GM18517 (cell line): ENCODE data around the gene FCN1.

Experiments used
- ATAC-seq: cut with Tn5 transposase; IDR thresholded peaks from one replicate; pipeline ENCODE4 v1.9.1; 2021; ENCODE audit warnings: mild to moderate bottlenecking, moderate library complexity; ENCODE audit not compliant: unreplicated experiment

FCN1 gene

GRCh38 chr9:134915046-134915985 is 2.4 kb downstream of the FCN1 start:
- ATAC-seq: no peak

DNA sequence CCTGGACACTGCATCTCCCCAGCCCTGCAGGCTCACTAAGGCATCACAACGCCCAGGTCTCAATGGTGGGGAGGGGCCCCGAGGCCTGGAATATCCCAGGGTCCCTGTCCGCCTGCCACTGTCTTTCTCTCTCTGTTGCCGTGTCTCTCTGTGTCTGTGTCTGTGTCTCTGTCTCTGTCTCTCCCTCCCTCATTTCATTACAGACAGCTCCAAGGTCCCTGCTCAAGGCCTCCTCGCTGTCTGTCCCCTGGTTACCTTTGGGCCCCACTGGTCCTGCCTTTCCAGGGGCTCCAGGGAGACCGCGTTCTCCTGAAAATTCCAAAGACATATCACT is 3.2 kb downstream of the FCN1 start:
- ATAC-seq: no peak

GRCh38 chr9:134913713-134914500 is 3.8 kb downstream of the FCN1 start:
- no peak for ATAC-seq

DNA sequence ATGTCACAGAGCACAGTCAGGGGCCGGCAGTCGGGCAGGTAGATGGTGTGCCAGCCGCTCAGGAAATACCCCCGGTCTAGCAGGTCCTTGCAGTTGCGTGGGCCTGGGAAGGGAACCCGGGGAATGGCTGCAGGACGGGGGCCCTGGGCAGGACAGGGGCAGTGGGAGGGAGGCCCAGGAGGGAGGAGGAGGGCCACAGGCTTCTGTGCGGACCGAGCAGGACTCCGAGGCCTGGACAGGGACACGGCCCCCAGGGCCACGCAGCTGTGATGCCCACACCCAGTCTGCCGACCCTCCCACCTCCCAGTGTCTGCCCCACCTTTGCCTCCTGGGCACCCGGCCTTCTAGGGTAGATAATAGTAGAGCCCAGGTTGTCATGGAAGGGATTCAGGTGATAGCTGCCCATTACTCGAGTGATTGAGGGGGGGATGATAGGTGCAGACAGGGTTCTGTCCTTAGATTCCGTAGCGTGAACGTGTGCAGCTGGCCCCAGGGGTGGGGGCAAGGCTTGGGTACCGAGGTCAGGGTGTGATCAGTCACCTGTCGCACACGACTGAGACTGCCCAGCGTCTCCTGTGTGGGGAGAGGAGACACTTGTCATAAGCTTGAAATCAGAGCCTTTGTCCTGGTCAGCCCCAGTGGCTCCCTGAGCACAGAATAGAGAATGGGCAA is 4.5 kb downstream of the FCN1 start:
- no peak for ATAC-seq

- ATAC-seq: no peak
These were observed 5.4 kb downstream of the FCN1 start for GRCh38 chr9:134912126-134912840.

DNA sequence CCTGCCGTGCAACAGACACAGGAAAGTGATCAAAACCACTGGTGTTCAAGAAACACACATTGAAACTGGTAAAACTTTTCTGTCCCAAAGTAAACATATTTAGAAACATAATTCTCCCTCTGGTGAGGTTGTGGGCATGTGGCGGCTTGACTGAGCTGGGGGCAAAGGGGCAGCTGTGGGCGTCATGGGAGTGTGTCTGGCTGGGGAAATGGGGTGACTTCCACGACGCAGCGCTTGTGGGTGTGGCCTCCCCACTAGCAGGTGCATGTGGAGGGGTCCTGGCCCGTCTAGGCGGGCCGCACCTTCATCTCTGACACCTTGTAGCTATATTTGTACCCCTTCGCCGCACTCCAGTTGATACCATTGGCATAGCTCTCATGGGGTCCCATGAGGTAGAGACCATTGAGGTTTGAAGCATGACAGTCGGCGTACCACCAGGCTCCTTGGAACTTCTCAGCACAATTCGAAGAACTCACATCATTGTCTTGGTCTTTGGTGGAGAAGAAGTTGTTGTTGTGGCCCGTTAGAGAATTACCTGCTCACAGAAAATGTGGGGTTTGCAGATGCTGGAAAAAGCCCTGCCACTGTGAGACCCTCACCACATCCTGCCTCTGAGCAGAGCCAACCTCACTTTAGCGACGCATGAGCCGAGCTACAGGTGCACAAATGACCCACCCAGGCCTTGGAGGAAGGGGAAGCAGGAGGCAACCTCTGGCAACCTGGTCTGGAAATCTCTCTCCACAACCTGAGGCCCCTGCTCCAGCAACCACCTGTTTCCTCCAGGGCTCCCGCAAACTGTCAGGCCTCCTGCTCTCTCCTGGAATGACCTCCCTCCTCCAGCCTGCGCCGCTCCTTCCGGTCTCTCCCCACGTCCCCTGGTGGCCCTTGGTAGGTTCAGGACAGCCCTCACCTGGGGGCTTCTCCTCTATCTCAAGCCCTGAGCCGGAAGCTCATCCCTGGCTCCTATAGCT is 7.9 kb downstream of the FCN1 start:
- ATAC-seq: no peak

DNA sequence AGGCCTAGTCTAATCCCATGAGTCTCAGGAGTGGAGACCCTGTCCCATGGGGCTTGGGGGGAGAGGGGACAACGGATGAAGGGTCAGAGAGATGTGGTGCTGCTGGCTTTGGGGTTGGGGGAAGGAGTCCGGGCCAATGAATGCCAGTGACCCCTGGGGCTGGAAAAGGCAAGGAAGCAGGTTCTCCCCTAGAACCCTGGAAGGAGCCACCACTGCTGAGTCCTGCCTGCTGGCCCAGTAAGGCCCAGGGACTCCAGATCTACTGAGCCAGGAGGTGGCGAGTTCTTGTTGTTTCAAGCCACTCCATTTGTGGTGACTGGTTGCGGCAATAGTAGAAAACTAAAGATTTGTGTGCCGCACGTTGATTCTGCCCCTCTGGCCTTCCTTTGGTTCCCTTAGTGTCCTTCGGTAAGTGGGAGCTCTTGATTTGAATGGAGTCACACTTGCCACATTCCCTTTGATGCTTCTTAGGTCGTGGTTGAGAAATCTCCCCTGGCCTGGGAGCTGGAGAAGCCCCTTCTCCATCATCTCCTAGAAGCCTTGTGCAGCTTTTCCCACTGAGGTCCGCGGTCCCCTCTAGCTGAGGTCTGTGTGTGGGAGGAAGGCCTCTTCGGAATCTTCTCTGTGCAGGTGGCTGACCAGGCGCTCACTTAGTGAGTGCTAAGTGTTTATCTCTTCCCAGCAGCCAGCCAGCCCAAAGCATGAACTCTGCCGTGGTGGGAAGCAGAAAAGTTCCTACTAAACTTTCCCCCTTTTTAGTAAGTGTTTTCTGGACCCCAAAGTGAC is 9.0 kb downstream of the FCN1 start:
- no peak for ATAC-seq

- no peak for ATAC-seq
These were observed 14.8 kb downstream of the FCN1 start for GRCh38 chr9:134902936-134903335.

GRCh38 chr9:134899818-134900217 is 17.9 kb downstream of the FCN1 start:
- no peak for ATAC-seq

DNA sequence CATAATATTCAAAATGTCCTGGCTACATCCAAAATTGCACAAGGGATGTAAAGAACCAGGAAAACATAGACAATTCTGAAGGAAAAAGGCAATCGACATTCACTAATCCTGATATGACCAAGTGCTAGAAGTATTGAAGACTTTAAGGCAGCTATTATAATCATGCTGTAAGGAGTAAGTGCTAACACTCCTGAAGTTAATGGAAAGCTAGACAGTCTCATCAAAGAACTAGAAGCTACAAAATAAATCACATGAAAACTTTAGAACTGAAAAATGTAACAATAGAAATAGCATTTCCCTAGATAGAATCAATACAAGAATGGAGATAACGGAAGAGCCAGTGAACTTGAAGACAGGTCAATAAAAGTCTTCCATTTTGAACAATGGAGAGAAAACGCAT is 18.5 kb downstream of the FCN1 start:
- no peak for ATAC-seq

DNA sequence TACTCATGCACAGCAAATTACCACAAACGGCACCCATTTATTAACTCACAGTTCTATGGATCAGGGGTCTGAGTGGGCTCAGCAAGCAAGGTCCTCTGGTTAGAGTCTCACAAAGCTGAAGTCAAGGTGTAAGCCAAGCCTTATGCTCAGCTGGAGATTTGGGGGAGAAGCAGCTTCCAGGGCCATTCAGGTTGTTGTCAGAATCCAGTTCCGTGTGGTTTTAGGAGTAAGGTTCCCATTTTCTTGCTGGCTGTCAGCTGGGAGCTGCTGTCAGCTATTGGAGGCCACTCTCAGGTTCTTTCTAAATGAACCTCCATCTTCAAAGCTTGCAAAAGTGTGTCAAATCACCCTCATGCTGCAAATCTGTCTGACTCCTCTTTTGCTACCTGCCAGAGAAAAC is 19.4 kb downstream of the FCN1 start:
- no peak for ATAC-seq

DNA sequence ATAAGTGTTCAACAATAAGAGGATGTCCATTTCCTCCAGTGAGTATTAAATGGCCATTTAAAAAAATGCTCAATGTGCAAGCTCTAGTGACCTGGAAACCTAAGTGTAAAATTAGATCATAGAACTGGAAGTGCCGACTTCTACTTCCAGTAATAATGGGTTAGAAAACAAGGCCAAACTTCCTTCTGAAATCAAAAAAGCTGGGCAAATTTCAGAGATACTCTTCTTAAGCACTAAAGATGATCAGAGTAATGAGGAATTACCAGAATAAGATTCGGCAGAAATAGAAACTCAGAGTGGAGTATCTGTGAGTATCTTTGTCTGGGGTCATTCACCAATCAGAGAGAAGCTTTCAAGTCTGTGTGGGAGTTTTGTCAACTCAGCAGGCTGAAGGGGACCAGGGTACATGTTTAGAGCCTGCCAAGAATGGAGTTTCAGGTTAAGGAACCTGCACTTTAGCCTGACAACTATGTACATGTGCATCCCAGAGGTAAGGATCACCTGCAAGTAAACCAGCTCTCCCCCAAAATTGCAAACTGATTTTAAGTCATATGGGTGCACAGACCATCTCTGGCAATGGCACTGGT is 20.0 kb downstream of the FCN1 start:
- no peak for ATAC-seq

GRCh38 chr9:134896834-134897583 is 20.7 kb downstream of the FCN1 start:
- ATAC-seq: no peak

GRCh38 chr9:134895908-134896833 is 21.5 kb downstream of the FCN1 start:
- ATAC-seq: no peak

DNA sequence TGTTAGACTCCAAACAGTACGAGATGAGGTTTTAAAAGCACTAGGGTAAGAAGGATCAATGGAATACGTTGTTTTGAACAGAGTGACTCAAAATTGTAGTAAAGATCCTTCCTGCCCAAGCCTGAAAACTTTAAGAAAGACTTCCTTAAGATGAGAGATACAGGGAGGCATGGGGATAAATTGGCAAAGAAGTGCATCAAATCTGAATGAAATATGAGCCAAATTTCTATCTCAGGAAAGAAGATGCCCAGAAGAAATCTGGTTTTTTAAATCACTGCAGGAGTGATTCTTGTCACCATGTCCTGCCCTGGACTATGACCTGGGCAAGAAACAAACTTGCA is 22.2 kb downstream of the FCN1 start:
- ATAC-seq: no peak

DNA sequence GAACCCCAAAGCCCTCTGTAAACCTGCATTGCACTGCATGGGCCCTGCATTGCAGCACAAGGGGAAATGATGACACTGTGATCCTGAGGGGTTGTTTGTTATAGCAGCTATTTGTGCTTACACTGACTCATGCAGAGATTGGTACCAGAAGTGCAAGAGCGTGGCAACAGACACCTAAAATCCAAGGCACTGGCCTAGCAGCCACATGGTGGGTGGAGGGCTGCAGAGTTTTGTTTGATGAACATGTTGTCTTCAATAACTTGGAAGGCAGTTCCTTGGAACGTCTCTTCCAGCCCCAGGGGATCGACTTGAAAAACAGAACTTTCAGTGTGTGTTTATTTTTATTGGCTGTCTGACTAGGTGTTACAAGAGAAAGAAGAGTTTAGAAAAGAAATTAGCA is 22.6 kb downstream of the FCN1 start:
- no peak for ATAC-seq
